Inferior parietal cortex (tissue), 1 donor: Measurements from ENCODE around the gene CARD19.

ENCODE experiments used
- DNase-seq: peaks from one replicate; pipeline ENCODE4 v3.0.0-alpha.2; 2016; ENCODE audit errors: extremely low spot score

CARD19 gene, protein sequence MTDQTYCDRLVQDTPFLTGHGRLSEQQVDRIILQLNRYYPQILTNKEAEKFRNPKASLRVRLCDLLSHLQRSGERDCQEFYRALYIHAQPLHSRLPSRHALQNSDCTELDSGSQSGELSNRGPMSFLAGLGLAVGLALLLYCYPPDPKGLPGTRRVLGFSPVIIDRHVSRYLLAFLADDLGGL

DNA sequence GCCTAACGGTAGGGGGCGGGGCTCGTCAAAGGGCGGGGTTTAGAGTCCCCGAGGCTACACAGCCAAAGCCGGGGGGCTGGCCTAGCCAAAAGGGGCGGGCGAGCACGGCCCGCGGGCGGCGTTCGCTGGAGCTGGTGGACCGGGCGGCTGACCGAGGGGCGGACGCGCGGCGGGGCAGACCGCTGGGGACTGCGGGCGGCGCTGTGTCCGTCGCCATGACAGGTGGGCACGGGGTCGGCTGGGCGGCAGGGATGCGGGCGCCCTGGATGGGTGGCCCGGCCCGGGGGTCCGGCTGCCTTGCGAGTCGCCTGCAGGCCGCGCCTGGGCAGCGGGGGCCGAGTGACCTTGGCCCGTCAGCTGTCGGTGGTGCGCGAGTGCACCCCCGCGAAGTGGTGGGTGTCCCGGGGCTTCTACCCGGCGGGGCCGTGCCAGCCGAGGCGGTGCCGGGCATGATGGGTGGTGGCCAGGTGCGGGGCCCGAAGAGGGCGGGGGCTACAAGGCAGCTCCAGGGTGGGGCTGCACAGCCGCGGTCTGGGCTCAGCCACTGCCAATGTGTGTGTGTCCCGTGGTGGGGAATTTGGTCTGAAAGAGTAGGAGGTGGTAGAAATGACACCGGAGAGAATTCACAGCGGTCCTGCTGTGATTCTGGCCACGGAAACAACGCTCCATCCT lies at the start of gene CARD19:
TSS of gene CARD19 (plus strand) at position 87 of the 672 bp plus-strand sequence. CDS start at position 216, 129 bp downstream.
- no peak for DNase-seq

- DNase-seq: no peak
Observed at GRCh38 chr9:93048566-93049448, 47.2 kb upstream of the CARD19 start.

DNA sequence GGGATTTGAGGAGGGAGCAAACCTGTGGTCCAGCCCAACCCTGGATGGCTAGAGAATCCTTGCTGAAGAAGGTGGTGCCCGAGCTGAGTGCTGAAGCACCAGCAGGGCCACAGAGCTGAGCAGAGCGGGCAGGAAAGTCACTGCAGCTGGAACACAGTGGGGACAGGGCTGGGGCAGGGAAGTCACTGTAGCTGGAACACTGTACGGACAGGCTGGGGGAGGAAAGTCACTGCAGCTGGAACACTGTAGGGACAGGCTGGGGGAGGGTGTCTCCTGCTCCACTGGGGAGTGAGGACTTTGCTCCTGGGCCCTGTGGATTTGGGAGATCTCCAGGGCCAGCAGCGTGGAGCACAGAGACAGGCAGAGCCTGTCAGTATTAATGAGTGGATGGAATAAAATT lies 46.5 kb upstream of the CARD19 start:
- DNase-seq: no peak

GRCh38 chr9:93050231-93050630 lies 45.8 kb upstream of the CARD19 start:
- DNase-seq: no peak

DNA sequence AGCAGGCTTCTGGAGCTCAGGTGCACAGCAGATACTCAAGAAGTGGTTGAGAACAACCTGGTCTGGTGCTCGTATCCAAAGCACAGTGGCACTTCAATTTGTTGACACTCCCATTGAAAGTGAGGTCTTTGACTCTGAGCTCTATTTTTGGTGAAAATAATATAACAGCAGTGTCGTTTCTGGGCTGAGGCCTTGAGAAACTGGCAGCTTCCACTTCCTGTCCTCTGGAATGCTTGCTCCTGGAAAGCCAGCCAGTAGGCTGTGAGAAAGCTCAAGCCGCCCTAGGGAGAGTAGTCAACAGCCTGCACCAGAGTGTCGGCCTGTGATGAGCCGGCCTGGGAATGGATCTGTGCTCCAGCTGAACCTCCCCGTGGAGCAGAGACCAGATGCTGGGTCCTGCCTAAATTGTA lies 44.3 kb upstream of the CARD19 start:
- no peak for DNase-seq

DNA sequence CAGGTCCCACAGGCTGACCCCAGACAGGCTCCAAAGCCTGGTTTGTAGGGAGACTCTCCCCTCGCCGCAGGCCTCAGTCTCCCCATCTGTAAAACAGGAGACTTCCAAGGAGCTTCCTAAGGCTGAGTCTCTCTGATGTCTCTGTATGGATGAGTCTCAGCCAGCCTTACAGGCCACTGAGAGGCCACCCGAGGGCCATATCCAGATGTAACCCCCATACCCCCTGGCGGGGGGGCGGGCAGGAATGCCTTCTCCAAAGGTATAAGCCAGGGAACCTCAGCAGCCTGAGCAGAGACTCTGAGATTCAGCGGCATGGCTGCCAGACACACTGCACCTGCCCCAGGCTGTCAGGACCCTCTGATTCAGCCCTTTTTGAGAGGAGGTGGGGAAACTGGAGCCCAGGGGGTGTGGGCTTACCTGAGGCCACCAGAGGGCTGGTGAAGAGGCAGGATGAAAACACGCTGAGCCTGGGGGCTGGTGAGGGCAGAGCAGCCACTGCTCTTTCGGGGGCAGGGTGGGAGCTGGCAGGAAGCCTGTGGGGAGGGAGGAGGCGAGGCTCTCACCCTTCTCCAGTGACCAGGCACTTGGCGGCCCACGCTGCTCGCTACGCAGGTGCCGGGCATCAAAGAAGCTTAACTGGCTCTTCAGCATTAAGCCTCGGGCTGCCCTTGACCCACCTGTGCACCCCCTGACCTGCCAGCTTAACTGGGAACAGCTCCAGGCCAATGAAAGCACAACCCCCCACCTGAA lies 43.1 kb upstream of the CARD19 start:
- no peak for DNase-seq

DNA sequence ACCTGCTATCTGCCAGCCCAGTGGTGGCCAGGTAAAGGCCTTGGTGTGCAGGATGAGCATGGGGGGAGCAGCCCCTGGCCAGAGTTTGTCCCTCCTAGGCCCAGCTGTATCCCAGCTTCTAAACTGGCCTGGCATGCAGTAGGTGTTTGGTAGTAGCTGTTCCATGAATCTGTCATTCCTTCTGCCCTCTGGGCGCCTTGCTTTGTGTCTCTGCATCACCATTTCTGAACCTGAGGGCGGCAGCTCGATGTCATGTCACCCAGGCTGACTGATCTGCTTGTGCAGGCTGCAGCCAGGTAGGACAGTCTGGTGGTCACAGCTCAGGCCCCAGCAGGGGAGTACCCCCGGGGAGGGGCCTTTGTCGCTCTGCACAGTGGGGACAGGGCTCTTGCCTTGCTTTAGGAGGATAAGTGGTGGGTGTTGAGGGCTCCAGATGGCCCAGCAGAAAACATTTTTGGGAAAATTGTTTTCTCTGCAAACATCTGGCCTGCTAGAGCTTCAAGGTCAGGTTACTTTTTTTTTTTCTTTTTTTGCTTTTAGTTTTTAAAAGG lies 42.2 kb upstream of the CARD19 start:
- no peak for DNase-seq

- no peak for DNase-seq
Observed at GRCh38 chr9:93054758-93055704, 41.0 kb upstream of the CARD19 start.

GRCh38 chr9:93057042-93057702 lies 38.8 kb upstream of the CARD19 start:
- no peak for DNase-seq

DNA sequence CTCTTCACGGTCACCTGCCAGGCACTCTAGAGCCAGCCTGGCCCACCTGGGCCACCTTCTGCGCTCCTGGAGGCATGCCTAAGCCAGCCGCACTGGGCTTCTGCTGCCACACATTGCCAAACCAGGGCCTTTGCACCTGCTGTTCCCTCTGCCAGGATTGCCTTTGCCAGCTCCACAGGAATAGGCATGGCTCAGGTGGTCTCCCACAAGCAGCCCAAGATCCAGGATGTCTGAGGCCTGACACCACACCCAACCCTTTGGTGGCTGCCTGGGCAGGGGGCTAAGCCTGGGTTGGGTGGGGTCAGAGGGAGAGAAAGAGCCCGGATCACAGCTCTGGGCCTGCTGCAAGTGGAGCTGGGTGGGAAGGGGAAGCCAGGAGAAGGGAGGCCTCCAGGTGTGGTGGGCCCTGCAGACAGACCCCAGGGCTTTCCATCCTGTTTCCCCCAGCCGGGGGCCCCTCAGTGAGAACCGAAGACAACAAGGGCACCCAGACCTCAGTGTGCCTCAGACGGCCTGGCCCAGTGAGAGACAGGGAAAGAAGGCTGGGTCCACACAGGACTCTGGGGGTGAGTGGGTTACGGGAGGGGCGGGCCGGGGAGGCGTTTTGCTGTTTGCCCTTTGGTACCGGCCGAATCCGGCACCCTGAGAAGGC lies 38.2 kb upstream of the CARD19 start:
- no peak for DNase-seq

- DNase-seq: no peak
Observed at GRCh38 chr9:93058355-93059010, 37.5 kb upstream of the CARD19 start, which contains the start of gene SUSD3. TSS of gene SUSD3 (plus strand) at chr9:93058701. CDS start at chr9:93058743, 42 bp downstream.

DNA sequence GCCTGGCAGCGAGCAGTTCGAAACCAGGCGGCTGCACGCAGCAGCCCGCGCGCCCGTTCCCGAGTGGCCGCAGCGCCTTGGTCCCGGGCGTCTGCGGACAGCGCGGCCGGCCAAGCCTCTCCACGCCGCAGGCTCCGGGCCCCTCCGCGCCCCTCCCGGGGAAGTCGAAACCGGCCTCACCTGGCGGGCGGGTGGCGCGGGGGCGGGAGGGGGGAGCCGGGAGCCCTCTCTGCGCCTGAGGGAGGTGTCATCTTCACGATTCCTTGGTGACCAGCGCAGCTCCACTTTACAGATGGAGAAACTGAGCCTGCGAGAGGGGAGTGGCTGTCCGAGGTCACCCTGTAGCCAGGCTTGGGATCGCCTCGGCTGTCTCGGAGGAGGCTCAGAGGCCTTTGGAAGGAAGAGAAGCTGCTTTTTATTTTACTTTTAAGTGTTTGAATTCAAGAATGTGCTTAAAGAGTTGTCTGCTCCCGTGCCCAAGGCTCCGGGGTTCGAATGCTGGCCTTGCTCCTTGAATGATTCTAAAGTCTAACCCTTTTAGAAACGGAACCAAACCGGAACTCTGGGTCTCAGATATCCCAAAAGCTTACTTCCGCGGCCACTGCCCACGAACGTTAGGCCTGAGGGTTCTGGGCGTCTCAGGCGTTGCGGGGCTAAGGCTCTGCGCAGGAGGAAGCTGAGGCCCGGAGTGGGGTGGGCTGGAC lies 36.9 kb upstream of the CARD19 start:
- DNase-seq: no peak

- DNase-seq: no peak
Observed at GRCh38 chr9:93059715-93060578, 36.1 kb upstream of the CARD19 start.

DNA sequence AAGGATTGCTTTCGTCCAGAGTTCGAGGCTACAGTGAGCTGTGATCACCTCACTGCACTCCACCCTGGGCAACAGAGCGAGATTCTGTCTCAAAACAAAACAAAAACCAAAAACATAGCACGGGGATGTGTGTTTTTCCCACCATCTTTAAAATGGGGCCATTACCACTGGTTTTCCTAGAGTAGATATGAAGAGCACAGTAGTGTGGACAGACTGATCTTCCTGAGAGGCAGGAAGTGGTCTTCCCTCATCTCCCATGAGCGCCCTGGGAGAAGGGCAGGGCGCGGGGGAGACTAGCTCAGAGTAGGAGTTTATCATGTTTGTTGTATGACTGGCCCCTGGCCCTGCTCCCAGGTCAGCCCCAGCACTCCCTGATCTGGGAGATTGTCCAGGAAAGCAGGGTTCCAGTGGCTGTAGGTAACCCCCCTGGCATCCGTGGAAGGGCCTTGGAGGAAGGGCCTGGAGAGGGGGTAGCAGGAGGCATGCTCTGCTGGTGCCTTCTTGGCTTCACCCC lies 35.2 kb upstream of the CARD19 start:
- no peak for DNase-seq

DNA sequence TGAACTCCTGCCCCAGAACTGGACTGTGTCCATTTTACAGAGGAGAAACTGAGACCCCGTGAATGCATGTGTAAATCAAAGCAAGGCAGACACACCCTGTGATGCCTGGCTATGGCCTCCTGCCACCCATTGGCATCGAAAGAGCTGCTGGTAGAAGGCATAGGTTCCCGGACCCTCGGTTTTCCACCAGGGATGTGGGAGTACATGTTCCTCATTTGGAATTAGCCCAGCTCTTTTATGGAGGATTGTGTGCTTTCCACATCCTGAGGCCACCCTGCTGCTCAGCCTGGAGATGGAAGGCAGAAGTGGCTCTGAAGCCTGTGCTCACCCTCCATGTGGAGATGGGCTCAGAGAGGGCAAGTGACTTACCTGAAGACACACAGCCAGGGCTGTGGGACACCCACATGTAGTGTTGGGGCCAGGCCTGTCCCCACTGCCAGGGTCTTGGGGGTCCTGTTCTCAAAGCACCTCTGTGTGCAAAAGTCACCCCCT lies 34.7 kb upstream of the CARD19 start:
- DNase-seq: no peak
